Astrocyte (in vitro differentiated cells and primary cell): ENCODE results near the gene INPP5A.

ENCODE experiments used
- EZH2 ChIP-seq: IDR thresholded peaks from 2 replicates; pipeline ENCODE4 v1.6.1; 2012; ENCODE audit warnings: mild to moderate bottlenecking, low read length, inconsistent platforms; ENCODE audit not compliant: insufficient read depth
- TF ChIP-seq, protein P1 (sequence below): IDR thresholded peaks from 2 replicates; pipeline ENCODE4 v1.5.1; 2011; ENCODE audit warnings: low read depth, mild to moderate bottlenecking, inconsistent platforms, low read length, moderate library complexity; ENCODE audit not compliant: insufficient read depth

DNA sequence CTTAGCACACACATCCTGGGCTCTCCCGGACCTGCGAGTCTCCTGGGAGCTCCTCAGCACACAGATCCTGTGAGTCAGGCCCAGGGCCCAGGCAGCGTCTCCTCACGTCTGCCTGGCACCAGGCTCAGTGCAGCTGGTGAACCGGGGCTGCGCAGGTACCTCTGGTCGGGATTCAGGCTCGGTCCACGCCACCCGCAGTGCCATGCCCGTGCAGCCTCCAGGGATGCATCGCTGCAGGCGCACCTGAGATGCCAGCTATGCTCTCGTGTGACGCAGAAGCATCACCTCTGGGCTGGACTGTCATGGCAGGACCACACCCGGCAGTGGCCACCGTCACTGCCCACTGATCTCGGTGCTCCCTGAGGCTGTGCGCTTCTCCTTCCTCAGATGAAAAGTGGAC is 196.3 kb downstream of the INPP5A start:
- TF ChIP-seq, protein P1, sequence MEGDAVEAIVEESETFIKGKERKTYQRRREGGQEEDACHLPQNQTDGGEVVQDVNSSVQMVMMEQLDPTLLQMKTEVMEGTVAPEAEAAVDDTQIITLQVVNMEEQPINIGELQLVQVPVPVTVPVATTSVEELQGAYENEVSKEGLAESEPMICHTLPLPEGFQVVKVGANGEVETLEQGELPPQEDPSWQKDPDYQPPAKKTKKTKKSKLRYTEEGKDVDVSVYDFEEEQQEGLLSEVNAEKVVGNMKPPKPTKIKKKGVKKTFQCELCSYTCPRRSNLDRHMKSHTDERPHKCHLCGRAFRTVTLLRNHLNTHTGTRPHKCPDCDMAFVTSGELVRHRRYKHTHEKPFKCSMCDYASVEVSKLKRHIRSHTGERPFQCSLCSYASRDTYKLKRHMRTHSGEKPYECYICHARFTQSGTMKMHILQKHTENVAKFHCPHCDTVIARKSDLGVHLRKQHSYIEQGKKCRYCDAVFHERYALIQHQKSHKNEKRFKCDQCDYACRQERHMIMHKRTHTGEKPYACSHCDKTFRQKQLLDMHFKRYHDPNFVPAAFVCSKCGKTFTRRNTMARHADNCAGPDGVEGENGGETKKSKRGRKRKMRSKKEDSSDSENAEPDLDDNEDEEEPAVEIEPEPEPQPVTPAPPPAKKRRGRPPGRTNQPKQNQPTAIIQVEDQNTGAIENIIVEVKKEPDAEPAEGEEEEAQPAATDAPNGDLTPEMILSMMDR, result no peak
- no peak for TF ChIP-seq EZH2
